Brain microvascular endothelial cell (primary cell): ENCODE results near the gene ZPR1.

Experiments
- DNase-seq: peaks from one replicate; pipeline ENCODE4 v3.0.0-alpha.2; 2020
- H3K27ac ChIP-seq: fragments of 250-450 bp; sonication (Bioruptor Pico); 2 replicates; pipeline ENCODE4 v1.5.1; 2020; ENCODE audit warnings: mild to moderate bottlenecking, moderate library complexity
- H3K27me3 ChIP-seq: fragments of 250-450 bp; sonication (Bioruptor Pico); replicated peaks from 2 replicates; pipeline ENCODE4 v1.5.1; 2020; ENCODE audit warnings: mild to moderate bottlenecking
- H3K36me3 ChIP-seq: fragments of 250-450 bp; sonication (Bioruptor Pico); replicated peaks from 2 replicates; pipeline ENCODE4 v1.5.1; 2020; ENCODE audit warnings: mild to moderate bottlenecking
- H3K4me3 ChIP-seq: 2 replicates; pipeline ENCODE4 v1.5.1; 2011; ENCODE audit warnings: low read depth, mild to moderate bottlenecking, control low read depth, low read length, moderate library complexity
- CTCF ChIP-seq: IDR thresholded peaks from 2 replicates; pipeline ENCODE4 v1.5.1; 2011; ENCODE audit warnings: low read depth, mild to moderate bottlenecking, moderate library complexity, low read length, control low read depth, inconsistent platforms; ENCODE audit errors: missing control alignments
- in situ Hi-C: cut with HindIII; loops from 2 replicates; pipeline ENCODE4 v1.10.0; 2017; ENCODE audit warnings: low sequenced_read_pairs, low pct_ligation_motif_present

ZPR1 gene

GRCh38 chr11:116825434-116825833 lies 37.6 kb upstream of the ZPR1 start:
- no peaks in the 10 kb centered on the region for H3K27me3 ChIP-seq
- TF ChIP-seq CTCF = no peak
- in situ Hi-C loops = no loop called here
- H3K36me3 ChIP-seq = no peaks in the 10 kb centered on the region
- no peak overlapping the region for H3K27ac ChIP-seq
- DNase-seq = no peak
- H3K4me3 ChIP-seq = no peak overlapping the region

- Histone ChIP-seq H3K4me3 (no peak within 1 kb of the TSS), H3K27me3 (no peaks in the 10 kb centered on the region), H3K27ac (no peak within 1 kb of the TSS), H3K36me3 (no peaks in the 10 kb centered on the region)
- TF ChIP-seq CTCF = no peak
- in situ Hi-C loops = no loop called here
- no peak for DNase-seq
These were observed 35.4 kb upstream of the ZPR1 start, which contains the start of gene APOA4 for GRCh38 chr11:116823031-116823843. Gene APOA4 (minus strand): TSS chr11:116823304. CDS start chr11:116823191, 113 bp downstream.

GRCh38 chr11:116822575-116822974 lies 34.8 kb upstream of the ZPR1 start:
- no peaks in the 10 kb centered on the region for H3K36me3 ChIP-seq
- in situ Hi-C loops = no loop called here
- DNase-seq = no peak
- no peak overlapping the region for H3K27ac ChIP-seq
- no peaks in the 10 kb centered on the region for H3K27me3 ChIP-seq
- no peak overlapping the region for H3K4me3 ChIP-seq
- TF ChIP-seq CTCF = no peak

- Histone ChIP-seq H3K27me3 (no peaks in the 10 kb centered on the region), H3K4me3 (no peak overlapping the region), H3K27ac (no peak overlapping the region), H3K36me3 (no peaks in the 10 kb centered on the region)
- no peak for DNase-seq
- in situ Hi-C loops = no loop called here
- no peak for TF ChIP-seq CTCF
These were observed 33.5 kb upstream of the ZPR1 start for GRCh38 chr11:116821050-116821918.

- no peaks in the 10 kb centered on the region for H3K36me3 ChIP-seq
- H3K27me3 ChIP-seq = no peaks in the 10 kb centered on the region
- in situ Hi-C loops = no loop called here
- H3K27ac ChIP-seq = no peak overlapping the region
- H3K4me3 ChIP-seq = no peak overlapping the region
- DNase-seq = no peak
- TF ChIP-seq CTCF = no peak
These were observed 31.2 kb upstream of the ZPR1 start for GRCh38 chr11:116819049-116819448.
